ENCODE results near the gene NRXN3.

The NRXN3 gene

GRCh38 chr14:78586681-78587080 is 416.5 kb downstream of the NRXN3 start:
- no peaks in the 10 kb centered on the region for H3K79me2 ChIP-seq (ENCODE audit: insufficient read depth, low read length)
- H3K36me3 ChIP-seq (ENCODE audit: low read length) = no peaks in the 10 kb centered on the region
- TF ChIP-seq EZH2phosphoT487 (conservative IDR thresholded peaks at IDR 0.05; ENCODE audit: low read length) (no peak), CTCF (IDR thresholded peaks at IDR 0.05; ENCODE audit: insufficient read depth, low read length, poor library complexity, severe bottlenecking) (no peak)
- no peaks in the 10 kb centered on the region for H3F3A ChIP-seq (ENCODE audit: insufficient read depth)
- H3K9ac ChIP-seq (ENCODE audit: low read length) = no peak overlapping the region
- H4K20me1 ChIP-seq (ENCODE audit: low read depth, low read length) = no peaks in the 10 kb centered on the region
- no peaks in the 10 kb centered on the region for H3K9me2 ChIP-seq (replicated peaks; ENCODE audit: insufficient read depth, low read length)
- H3K27me3 ChIP-seq (ENCODE audit: low read length) = no peaks in the 10 kb centered on the region
- H3K4me2 ChIP-seq (ENCODE audit: low read depth, low read length, poor library complexity, severe bottlenecking) = no peak overlapping the region
- no peak overlapping the region for H2AFZ ChIP-seq (ENCODE audit: low read depth, low read length, severe bottlenecking)
- no peak overlapping the region for H3K4me3 ChIP-seq (ENCODE audit: insufficient read depth, low read length, poor library complexity, severe bottlenecking)
- no peaks in the 10 kb centered on the region for H3K9me3 ChIP-seq (ENCODE audit: insufficient read depth, low read length)
- no peak overlapping the region for H3K27ac ChIP-seq (ENCODE audit: low read depth, low read length)

GRCh38 chr14:78588906-78589305 is 418.7 kb downstream of the NRXN3 start:
- H3F3A ChIP-seq (ENCODE audit: insufficient read depth) = no peaks in the 10 kb centered on the region
- no peak overlapping the region for H2AFZ ChIP-seq (ENCODE audit: low read depth, low read length, severe bottlenecking)
- no peaks in the 10 kb centered on the region for H3K36me3 ChIP-seq (ENCODE audit: low read length)
- no peak overlapping the region for H3K27ac ChIP-seq (ENCODE audit: low read depth, low read length)
- no peak overlapping the region for H3K4me3 ChIP-seq (ENCODE audit: insufficient read depth, low read length, poor library complexity, severe bottlenecking)
- H3K27me3 ChIP-seq (ENCODE audit: low read length) = no peaks in the 10 kb centered on the region
- no peaks in the 10 kb centered on the region for H4K20me1 ChIP-seq (ENCODE audit: low read depth, low read length)
- no peaks in the 10 kb centered on the region for H3K9me2 ChIP-seq (replicated peaks; ENCODE audit: insufficient read depth, low read length)
- H3K9ac ChIP-seq (ENCODE audit: low read length) = no peak overlapping the region
- no peak overlapping the region for H3K4me2 ChIP-seq (ENCODE audit: low read depth, low read length, poor library complexity, severe bottlenecking)
- no peaks in the 10 kb centered on the region for H3K9me3 ChIP-seq (ENCODE audit: insufficient read depth, low read length)
- no peaks in the 10 kb centered on the region for H3K79me2 ChIP-seq (ENCODE audit: insufficient read depth, low read length)
- no peak for TF ChIP-seq EZH2phosphoT487 (conservative IDR thresholded peaks at IDR 0.05; ENCODE audit: low read length)
- TF ChIP-seq CTCF (IDR thresholded peaks at IDR 0.05; ENCODE audit: insufficient read depth, low read length, poor library complexity, severe bottlenecking) = no peak

DNA sequence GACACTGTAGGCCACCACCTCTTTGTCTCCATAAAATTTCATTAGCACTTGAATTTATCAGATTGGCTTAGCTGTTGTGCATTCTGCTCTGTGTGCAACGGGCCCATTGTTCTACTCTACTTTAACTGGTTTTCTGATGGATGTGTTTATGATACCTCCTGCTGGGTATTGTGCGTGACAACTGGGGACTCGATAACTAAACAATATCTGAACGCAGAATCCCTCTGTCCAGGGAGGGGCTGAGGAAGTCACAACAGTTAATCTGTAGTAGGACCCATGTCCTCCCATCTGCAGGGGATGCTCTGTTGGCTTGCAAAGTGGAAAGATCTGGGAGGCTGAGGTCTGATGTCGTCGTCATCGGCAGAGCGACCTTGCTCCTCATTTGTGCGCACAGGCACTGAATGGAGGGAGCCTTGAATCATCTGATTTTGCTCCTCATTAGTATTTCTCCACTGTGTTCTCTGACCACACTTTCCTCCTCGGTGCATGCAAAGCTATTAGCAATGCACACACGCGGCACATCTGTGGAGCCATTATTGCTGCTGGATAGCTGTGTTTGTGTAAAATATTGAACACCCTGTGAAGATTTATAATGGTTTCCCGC is 422.5 kb downstream of the NRXN3 start:
- TF ChIP-seq CTCF (IDR thresholded peaks at IDR 0.05; ENCODE audit: insufficient read depth, low read length, poor library complexity, severe bottlenecking) (no peak), EZH2phosphoT487 (conservative IDR thresholded peaks at IDR 0.05; ENCODE audit: low read length) (no peak)
- no peak overlapping the region for H2AFZ ChIP-seq (ENCODE audit: low read depth, low read length, severe bottlenecking)
- no peaks in the 10 kb centered on the region for H3K79me2 ChIP-seq (ENCODE audit: insufficient read depth, low read length)

More for the DNA sequence above, 422.5 kb downstream of the NRXN3 start:
- Histone ChIP-seq H3K4me2 (ENCODE audit: low read depth, low read length, poor library complexity, severe bottlenecking) (no peak overlapping the region), H3K27ac (ENCODE audit: low read depth, low read length) (no peak overlapping the region), H3K4me3 (ENCODE audit: insufficient read depth, low read length, poor library complexity, severe bottlenecking) (no peak overlapping the region), H3F3A (ENCODE audit: insufficient read depth) (no peaks in the 10 kb centered on the region), H3K9ac (ENCODE audit: low read length) (no peak overlapping the region), H3K9me2 (replicated peaks; ENCODE audit: insufficient read depth, low read length) (no peaks in the 10 kb centered on the region), H4K20me1 (ENCODE audit: low read depth, low read length) (no peaks in the 10 kb centered on the region), H3K9me3 (ENCODE audit: insufficient read depth, low read length) (no peaks in the 10 kb centered on the region), H3K36me3 (ENCODE audit: low read length) (no peaks in the 10 kb centered on the region), H3K27me3 (ENCODE audit: low read length) (no peaks in the 10 kb centered on the region)
